Fibroblast of upper back skin (primary cell): ENCODE measurements around the gene TCTN3.
"Not testable (repeated sequence)": the region's sequence is repeated elsewhere in the genome, so short reads cannot be mapped to it uniquely, and the experiment has no call there.

Source experiments
- DNase-seq: peaks from one replicate; pipeline ENCODE4 v3.0.0-alpha.2; 2013

The TCTN3 gene

GRCh38 chr10:95620415-95620814 is 73.3 kb downstream of the TCTN3 start:
- DNase-seq: not testable (repeated sequence)

- DNase-seq: no peak
These were observed 75.6 kb downstream of the TCTN3 start for GRCh38 chr10:95618101-95618500.

GRCh38 chr10:95616446-95616845 is 77.3 kb downstream of the TCTN3 start:
- no peak for DNase-seq
